Neural progenitor cell (in vitro differentiated cells): ENCODE measurements around the gene RAD51B. TPM values are rescaled to one million over a fixed set of nuclear protein-coding genes. Genes with fewer than 3 reads are reported as not detected.

ENCODE experiments used
- DNase-seq: peaks from one replicate; pipeline ENCODE4 v3.0.0-alpha.2; 2016; ENCODE audit warnings: low spot score
- H2AFZ ChIP-seq: fragments of 200-600 bp; sonication (generic); replicated peaks from 2 replicates; pipeline ENCODE4 v1.6.1; 2016; ENCODE audit warnings: antibody characterized with exemption
- H3F3A ChIP-seq: fragments of 200-600 bp; sonication (generic); 2 replicates; pipeline ENCODE4 v1.6.1; 2016; ENCODE audit warnings: antibody characterized with exemption, low read depth
- H3K27ac ChIP-seq: fragments of 200-600 bp; sonication (generic); 2 replicates; pipeline ENCODE4 v1.5.1; 2016; ENCODE audit warnings: mild to moderate bottlenecking
- H3K27me3 ChIP-seq: fragments of 200-600 bp; sonication (generic); 2 replicates; pipeline ENCODE4 v1.6.1; 2016; ENCODE audit warnings: mild to moderate bottlenecking, moderate library complexity
- H3K36me3 ChIP-seq: fragments of 200-600 bp; sonication (generic); 2 replicates; pipeline ENCODE4 v1.5.1; 2016
- H3K4me1 ChIP-seq: fragments of 200-600 bp; sonication (generic); 2 replicates; pipeline ENCODE4 v1.6.1; 2016; ENCODE audit warnings: mixed run types
- H3K4me2 ChIP-seq: fragments of 200-600 bp; sonication (generic); 2 replicates; pipeline ENCODE4 v1.6.1; 2016
- H3K4me3 ChIP-seq: fragments of 200-600 bp; sonication (generic); 2 replicates; pipeline ENCODE4 v1.5.1; 2016
- H3K79me2 ChIP-seq: fragments of 200-600 bp; sonication (generic); 2 replicates; pipeline ENCODE4 v1.6.1; 2016; ENCODE audit warnings: low read depth
- H3K9ac ChIP-seq: fragments of 200-600 bp; sonication (generic); 2 replicates; pipeline ENCODE4 v1.6.1; 2016
- H3K9me3 ChIP-seq: fragments of 200-600 bp; sonication (generic); 2 replicates; pipeline ENCODE4 v1.5.1; 2016; ENCODE audit warnings: low read depth
- H4K20me1 ChIP-seq: fragments of 200-600 bp; sonication (generic); 2 replicates; pipeline ENCODE4 v1.6.1; 2016; ENCODE audit warnings: low read depth
- H3K27ac Mint-ChIP-seq: 3 replicates; pipeline ENCODE4 v1.8.0; 2021; ENCODE audit warnings: mixed read lengths
- H3K27me3 Mint-ChIP-seq: 2 replicates; pipeline ENCODE4 v1.8.0; 2022; ENCODE audit warnings: low read depth, mild to moderate bottlenecking, inconsistent platforms, moderate library complexity, mixed read lengths; ENCODE audit not compliant: insufficient read depth
- H3K36me3 Mint-ChIP-seq: 3 replicates; pipeline ENCODE4 v1.8.0; 2021; ENCODE audit warnings: mixed read lengths
- H3K4me1 Mint-ChIP-seq: 3 replicates; pipeline ENCODE4 v1.8.0; 2021; ENCODE audit warnings: mixed read lengths
- H3K4me3 Mint-ChIP-seq: 3 replicates; pipeline ENCODE4 v1.8.0; 2021; ENCODE audit warnings: mild to moderate bottlenecking, moderate library complexity, mixed read lengths
- H3K9me3 Mint-ChIP-seq: 3 replicates; pipeline ENCODE4 v1.8.0; 2020; ENCODE audit warnings: mixed read lengths
- EZH2 ChIP-seq: fragments of 200-600 bp; sonication (generic); IDR thresholded peaks from 2 replicates; pipeline ENCODE4 v1.6.1; 2017; ENCODE audit warnings: antibody characterized with exemption, mild to moderate bottlenecking, moderate library complexity
- EZH2phosphoT487 ChIP-seq: fragments of 200-600 bp; sonication (generic); IDR thresholded peaks from 2 replicates; pipeline ENCODE4 v1.6.1; 2017; ENCODE audit warnings: antibody characterized with exemption
- total RNA-seq: library from RNA; depleted of rRNA; stranded (reverse); fragments of >200 nt; gene quantifications from 2 replicates; pipeline ENCODE4 v1.2.3, GENCODE V29; 2015; ENCODE audit warnings: low replicate concordance
- TF ChIP-seq, protein P1 (sequence below): fragments of 200-600 bp; sonication (generic); IDR thresholded peaks from 2 replicates; pipeline ENCODE4 v1.5.1; 2017; ENCODE audit warnings: antibody characterized with exemption, mild to moderate bottlenecking

The RAD51B gene
- total RNA-seq, 1 donor from 2014 or later: 50.5 TPM

DNA sequence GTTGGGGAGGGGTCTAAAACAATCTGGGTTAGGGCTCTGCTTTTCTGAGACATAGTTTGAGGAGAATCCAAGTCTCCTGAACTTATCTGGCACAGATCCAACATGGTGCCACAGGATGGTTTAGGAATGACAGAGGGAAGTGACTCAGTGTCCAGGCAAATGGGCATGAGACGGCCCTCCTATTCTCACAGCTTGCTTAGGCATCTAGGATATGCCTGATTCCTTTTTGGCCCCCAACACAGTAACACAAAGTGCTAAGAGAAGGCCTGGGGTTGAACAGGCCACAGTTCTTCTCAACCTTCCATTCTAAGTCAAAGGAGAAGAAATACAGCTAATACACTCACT is 855.6 kb downstream of the RAD51B start:
- Histone ChIP-seq H3F3A (peaks cover 30% of the 10 kb centered on the region), H3K79me2 (no peaks in the 10 kb centered on the region), H3K4me3 (no peak overlapping the region), H3K27ac (no peak overlapping the region), H3K36me3 (no peaks in the 10 kb centered on the region), H3K4me2 (no peak overlapping the region), H2AFZ (no peak overlapping the region), H3K4me1 (peaks cover 8% of the 10 kb centered on the region), H4K20me1 (no peaks in the 10 kb centered on the region), H3K9ac (no peak overlapping the region), H3K9me3 (no peaks in the 10 kb centered on the region), H3K27me3 (no peaks in the 10 kb centered on the region)
- no peak for DNase-seq
- H3K27ac Mint-ChIP-seq: no peak overlapping the region
- H3K36me3 Mint-ChIP-seq: peaks cover 6% of the 10 kb centered on the region
- peaks cover 13% of the 10 kb centered on the region for H3K9me3 Mint-ChIP-seq
- H3K27me3 Mint-ChIP-seq: peaks cover 10% of the 10 kb centered on the region
- TF ChIP-seq, protein P1, sequence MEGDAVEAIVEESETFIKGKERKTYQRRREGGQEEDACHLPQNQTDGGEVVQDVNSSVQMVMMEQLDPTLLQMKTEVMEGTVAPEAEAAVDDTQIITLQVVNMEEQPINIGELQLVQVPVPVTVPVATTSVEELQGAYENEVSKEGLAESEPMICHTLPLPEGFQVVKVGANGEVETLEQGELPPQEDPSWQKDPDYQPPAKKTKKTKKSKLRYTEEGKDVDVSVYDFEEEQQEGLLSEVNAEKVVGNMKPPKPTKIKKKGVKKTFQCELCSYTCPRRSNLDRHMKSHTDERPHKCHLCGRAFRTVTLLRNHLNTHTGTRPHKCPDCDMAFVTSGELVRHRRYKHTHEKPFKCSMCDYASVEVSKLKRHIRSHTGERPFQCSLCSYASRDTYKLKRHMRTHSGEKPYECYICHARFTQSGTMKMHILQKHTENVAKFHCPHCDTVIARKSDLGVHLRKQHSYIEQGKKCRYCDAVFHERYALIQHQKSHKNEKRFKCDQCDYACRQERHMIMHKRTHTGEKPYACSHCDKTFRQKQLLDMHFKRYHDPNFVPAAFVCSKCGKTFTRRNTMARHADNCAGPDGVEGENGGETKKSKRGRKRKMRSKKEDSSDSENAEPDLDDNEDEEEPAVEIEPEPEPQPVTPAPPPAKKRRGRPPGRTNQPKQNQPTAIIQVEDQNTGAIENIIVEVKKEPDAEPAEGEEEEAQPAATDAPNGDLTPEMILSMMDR: no peak
- TF ChIP-seq EZH2phosphoT487: no peak
- no peak for TF ChIP-seq EZH2
- peaks cover 30% of the 10 kb centered on the region for H3K4me1 Mint-ChIP-seq
- no peak overlapping the region for H3K4me3 Mint-ChIP-seq

DNA sequence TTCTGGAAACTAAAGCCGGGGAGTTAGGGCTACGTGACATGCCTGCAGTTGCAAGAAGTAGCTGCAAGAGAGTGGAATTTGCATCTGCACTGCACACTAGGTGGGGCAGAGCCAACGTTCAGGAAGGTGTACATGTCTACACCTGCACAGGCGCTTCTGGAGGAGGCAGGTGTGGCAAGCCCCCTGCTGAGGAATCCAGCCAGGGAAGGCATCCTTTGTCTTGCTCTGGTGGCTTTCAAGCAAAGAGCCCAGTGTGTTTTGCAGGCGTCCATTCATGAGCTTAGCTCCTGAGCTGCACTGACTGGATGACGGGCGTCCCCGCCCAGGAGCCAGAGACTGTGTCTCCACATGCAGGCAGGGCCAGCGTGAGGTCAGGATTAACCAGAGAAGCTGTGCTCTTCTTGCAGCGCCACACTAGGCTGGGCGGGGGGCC is 856.9 kb downstream of the RAD51B start:
- H3K4me2 ChIP-seq: no peak overlapping the region
- Mint-ChIP-seq H3K36me3 (peaks cover 7% of the 10 kb centered on the region), H3K9me3 (peaks cover 15% of the 10 kb centered on the region), H3K4me1 (peaks cover 26% of the 10 kb centered on the region), H3K27ac (peak overlapping the region; percentile 34), H3K4me3 (no peak overlapping the region), H3K27me3 (peaks cover 10% of the 10 kb centered on the region)
- TF ChIP-seq EZH2phosphoT487: no peak
- TF ChIP-seq, protein P1: no peak
- no peak for TF ChIP-seq EZH2
- no peak overlapping the region for H3K27ac ChIP-seq
- H3K9me3 ChIP-seq: no peaks in the 10 kb centered on the region
- no peaks in the 10 kb centered on the region for H3K36me3 ChIP-seq
- DNase-seq: peak; percentile 64
- H3K4me1 ChIP-seq: peaks cover 8% of the 10 kb centered on the region
- H3K4me3 ChIP-seq: no peak overlapping the region
- peaks cover 30% of the 10 kb centered on the region for H3F3A ChIP-seq
- no peaks in the 10 kb centered on the region for H4K20me1 ChIP-seq
- H2AFZ ChIP-seq: no peak overlapping the region
- H3K27me3 ChIP-seq: no peaks in the 10 kb centered on the region
- H3K79me2 ChIP-seq: no peaks in the 10 kb centered on the region
- no peak overlapping the region for H3K9ac ChIP-seq

DNA sequence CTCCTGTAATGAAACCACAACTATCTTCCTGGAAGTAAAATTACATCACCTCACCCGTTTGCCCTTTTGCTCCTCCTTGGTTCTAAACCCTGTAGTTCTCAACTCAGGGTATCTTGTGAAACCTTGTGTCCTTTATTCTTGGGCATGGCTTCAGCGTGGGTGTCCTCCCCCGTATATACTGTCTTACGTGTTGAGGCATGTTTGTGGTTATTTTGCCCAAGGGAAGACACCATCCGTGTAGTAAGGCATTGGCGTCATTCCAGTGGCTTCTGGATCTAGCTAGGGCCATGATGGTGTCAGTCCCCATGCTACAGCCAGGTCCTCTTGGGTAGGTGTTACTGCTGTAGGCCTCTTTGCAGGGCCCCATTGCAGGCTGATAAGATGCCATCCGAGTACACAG is 857.9 kb downstream of the RAD51B start:
- Mint-ChIP-seq H3K9me3 (peaks cover 15% of the 10 kb centered on the region), H3K27ac (peak overlapping the region; percentile 6)

More for the DNA sequence above, 857.9 kb downstream of the RAD51B start:
- peaks cover 30% of the 10 kb centered on the region for H3F3A ChIP-seq
- no peak overlapping the region for H3K4me2 ChIP-seq
- peaks cover 13% of the 10 kb centered on the region for H3K27me3 Mint-ChIP-seq
- no peak overlapping the region for H3K9ac ChIP-seq
- no peaks in the 10 kb centered on the region for H3K36me3 ChIP-seq
- H2AFZ ChIP-seq: no peak overlapping the region
- H3K36me3 Mint-ChIP-seq: peaks cover 7% of the 10 kb centered on the region
- H3K4me3 ChIP-seq: no peak overlapping the region
- no peaks in the 10 kb centered on the region for H3K27me3 ChIP-seq
- H3K4me1 ChIP-seq: peaks cover 14% of the 10 kb centered on the region
- H3K79me2 ChIP-seq: no peaks in the 10 kb centered on the region
- H3K4me3 Mint-ChIP-seq: no peak overlapping the region
- peaks cover 28% of the 10 kb centered on the region for H3K4me1 Mint-ChIP-seq
- no peaks in the 10 kb centered on the region for H3K9me3 ChIP-seq
- no peak for DNase-seq
- H3K27ac ChIP-seq: no peak overlapping the region
- no peak for TF ChIP-seq EZH2
- TF ChIP-seq, protein P1: no peak
- no peak for TF ChIP-seq EZH2phosphoT487
- H4K20me1 ChIP-seq: no peaks in the 10 kb centered on the region
